A673 (cell line): ENCODE results near the gene DIP2A. TPM values are rescaled to one million over a fixed set of nuclear protein-coding genes. Genes with fewer than 3 reads are reported as not detected.

Source experiments
- BruUV-seq: library from RNA; stranded (reverse); fragments of 400-500 nt; replicated peaks from 2 replicates; lab custom pipeline; 2021; lab: Mats Ljungman, UMichigan
- CTCF ChIA-PET: fragments of 300-600 bp; sonication (Branson Sonifier 250); formaldehyde crosslinking; loops from one replicate; lab custom pipeline; 2022; ENCODE audit warnings: antibody characterized with exemption; lab: Charles Lee
- POLR2A ChIA-PET: fragments of 300-600 bp; sonication (Branson Sonifier 250); formaldehyde crosslinking; loops from one replicate; lab custom pipeline; 2022; ENCODE audit warnings: antibody characterized with exemption; ENCODE audit not compliant: low non-redundant PET; lab: Charles Lee
- DNase-seq: peaks from one replicate; pipeline ENCODE4 v3.0.0-alpha.2; 2015; ENCODE audit warnings: low spot score
- H3K27ac ChIP-seq: fragments of 200-600 bp; sonication (generic); 2 replicates; pipeline ENCODE4 v1.5.1; 2016; ENCODE audit warnings: mixed run types, low read depth, mild to moderate bottlenecking, mixed read lengths, antibody characterized with exemption, low read length; ENCODE audit not compliant: poor library complexity, severe bottlenecking
- H3K27me3 ChIP-seq: fragments of 200-600 bp; sonication (generic); replicated peaks from 2 replicates; pipeline ENCODE4 v1.6.1; 2017; ENCODE audit warnings: mixed run types, low read depth, mild to moderate bottlenecking, mixed read lengths, antibody characterized with exemption, low read length; ENCODE audit not compliant: insufficient read depth, poor library complexity
- H3K36me3 ChIP-seq: fragments of 200-600 bp; sonication (generic); 2 replicates; pipeline ENCODE4 v1.6.1; 2016; ENCODE audit warnings: mixed run types, mild to moderate bottlenecking, mixed read lengths, antibody characterized with exemption, low read length; ENCODE audit not compliant: insufficient read depth, poor library complexity, severe bottlenecking
- H3K4me1 ChIP-seq: fragments of 200-600 bp; sonication (generic); 2 replicates; pipeline ENCODE4 v1.6.1; 2017; ENCODE audit warnings: mixed run types, mild to moderate bottlenecking, mixed read lengths, antibody characterized with exemption, low read length; ENCODE audit not compliant: insufficient read depth, poor library complexity, severe bottlenecking
- H3K4me3 ChIP-seq: fragments of 200-600 bp; sonication (generic); 2 replicates; pipeline ENCODE4 v1.5.1; 2016; ENCODE audit warnings: low read depth, mixed run types, mild to moderate bottlenecking, mixed read lengths, low read length; ENCODE audit not compliant: poor library complexity, severe bottlenecking
- H3K9me3 ChIP-seq: fragments of 200-600 bp; sonication (generic); 2 replicates; pipeline ENCODE4 v1.6.1; 2016; ENCODE audit warnings: mixed run types, low read depth, mild to moderate bottlenecking, mixed read lengths, antibody characterized with exemption, low read length; ENCODE audit not compliant: poor library complexity, severe bottlenecking
- CTCF ChIP-seq: fragments of 300-800, 200-600 bp; sonication (generic); conservative IDR thresholded peaks from 2 replicates; pipeline ENCODE4 v1.5.1; 2017; ENCODE audit warnings: low read depth, mild to moderate bottlenecking, antibody characterized with exemption, low read length, moderate library complexity, mixed read lengths
- EZH2 ChIP-seq: fragments of 200-600 bp; sonication (generic); IDR thresholded peaks from 2 replicates; pipeline ENCODE4 v1.6.1; 2017; ENCODE audit warnings: borderline replicate concordance, low read depth, mild to moderate bottlenecking, mixed read lengths, antibody characterized with exemption, low read length; ENCODE audit not compliant: poor library complexity, severe bottlenecking
- intact Hi-C: fragments of 100-400 bp; cut with micrococcal nuclease; formaldehyde crosslinking; loops from one replicate; pipeline ENCODE4 v1.10.0; 2022; ENCODE audit not compliant: unreplicated experiment
- total RNA-seq: library from RNA; stranded (reverse); gene quantifications from 2 replicates; pipeline ENCODE4 v1.2.3, GENCODE V29; 2021

DIP2A gene
- total RNA-seq, 1 experiment from 2014 or later, result 37.3 TPM

- H3K4me1 ChIP-seq, result no peaks in the 10 kb centered on the region
- H3K9me3 ChIP-seq, result peaks cover 38% of the 10 kb centered on the region
- BruUV-seq, result no TSS peak
- intact Hi-C loops, result no loop called here
- no peak overlapping the region for H3K27ac ChIP-seq
- no peaks in the 10 kb centered on the region for H3K36me3 ChIP-seq
- H3K27me3 ChIP-seq, result no peaks in the 10 kb centered on the region
- ChIA-PET POLR2A (no interaction called here), CTCF (no interaction called here)
- H3K4me3 ChIP-seq, result no peak overlapping the region
- DNase-seq, result no peak
- TF ChIP-seq EZH2 (no peak), CTCF (no peak)
Observed at GRCh38 chr21:46581780-46582307, 123.2 kb downstream of the DIP2A start.

GRCh38 chr21:46585191-46585953 lies 126.7 kb downstream of the DIP2A start:
- CTCF ChIA-PET, result no interaction called here

GRCh38 chr21:46594276-46594675 lies 135.6 kb downstream of the DIP2A start:
- BruUV-seq, result no TSS peak
- POLR2A ChIA-PET, result no interaction called here

More at GRCh38 chr21:46585191-46585953, 126.7 kb downstream of the DIP2A start:
- no peaks in the 10 kb centered on the region for H3K27me3 ChIP-seq
- H3K4me1 ChIP-seq, result no peaks in the 10 kb centered on the region
- no peak overlapping the region for H3K4me3 ChIP-seq
- no peak overlapping the region for H3K27ac ChIP-seq
- BruUV-seq, result no TSS peak
- DNase-seq, result peak; percentile 15
- no peak for TF ChIP-seq EZH2
- no peak for TF ChIP-seq CTCF
- peaks cover 28% of the 10 kb centered on the region for H3K9me3 ChIP-seq
- H3K36me3 ChIP-seq, result no peaks in the 10 kb centered on the region
- POLR2A ChIA-PET, result no interaction called here
- intact Hi-C loops, result no loop called here

More at GRCh38 chr21:46594276-46594675, 135.6 kb downstream of the DIP2A start:
- no peak for TF ChIP-seq EZH2
- TF ChIP-seq CTCF, result no peak
- Histone ChIP-seq H3K4me3 (no peak overlapping the region), H3K4me1 (no peaks in the 10 kb centered on the region), H3K27me3 (no peaks in the 10 kb centered on the region), H3K36me3 (no peaks in the 10 kb centered on the region), H3K27ac (no peak overlapping the region), H3K9me3 (peaks cover 9% of the 10 kb centered on the region)
- intact Hi-C loops, result no loop called here
- DNase-seq, result no peak
- CTCF ChIA-PET, result no interaction called here
